HG02610 (cell line): ENCODE results near the gene EYS.

ENCODE experiments used
- ATAC-seq: cut with Tn5 transposase; IDR thresholded peaks from one replicate; pipeline ENCODE4 v1.9.1; 2021; ENCODE audit warnings: mild to moderate bottlenecking, moderate library complexity; ENCODE audit not compliant: unreplicated experiment

The EYS gene

DNA sequence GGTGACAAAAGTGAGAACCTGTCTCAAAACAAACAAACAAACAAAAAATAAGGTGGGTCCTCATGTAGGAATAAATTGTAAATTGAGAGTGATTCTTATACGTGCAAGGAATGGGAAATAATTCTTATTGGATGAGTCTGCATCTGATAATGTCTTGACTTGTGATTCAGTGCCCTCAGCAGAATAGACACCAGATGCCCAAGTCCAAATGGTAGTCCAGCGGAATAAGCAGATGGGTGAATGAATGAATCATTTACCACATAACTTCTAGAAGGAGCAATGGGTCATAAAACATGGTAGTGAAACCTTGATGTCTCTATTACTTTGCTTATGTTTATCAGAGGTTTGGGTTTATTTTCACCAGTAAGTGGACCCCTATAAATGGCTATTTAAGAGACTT lies 1323.7 kb downstream of the EYS start:
- ATAC-seq, result no peak

DNA sequence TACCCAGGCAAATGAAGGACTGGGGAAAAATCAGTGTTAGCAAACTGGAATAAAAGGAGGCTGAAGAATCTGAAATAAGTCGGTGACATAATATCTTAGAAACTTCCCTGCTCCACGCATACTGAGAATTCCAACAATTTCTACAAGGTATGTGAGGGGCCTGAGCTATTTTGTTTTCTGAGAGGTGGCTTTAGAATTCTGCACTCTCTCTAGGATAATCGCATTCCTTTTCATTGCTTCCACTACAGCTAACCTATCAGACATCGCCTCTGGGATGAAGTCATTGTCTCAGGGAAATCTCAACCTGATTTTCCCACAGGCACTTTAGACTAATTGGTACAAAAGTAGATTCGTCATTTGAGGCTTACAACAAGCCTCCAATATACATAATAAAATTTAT lies 1330.6 kb downstream of the EYS start:
- no peak for ATAC-seq

- no peak for ATAC-seq
Measured at GRCh38 chr6:64357430-64357829, 1349.6 kb downstream of the EYS start.

DNA sequence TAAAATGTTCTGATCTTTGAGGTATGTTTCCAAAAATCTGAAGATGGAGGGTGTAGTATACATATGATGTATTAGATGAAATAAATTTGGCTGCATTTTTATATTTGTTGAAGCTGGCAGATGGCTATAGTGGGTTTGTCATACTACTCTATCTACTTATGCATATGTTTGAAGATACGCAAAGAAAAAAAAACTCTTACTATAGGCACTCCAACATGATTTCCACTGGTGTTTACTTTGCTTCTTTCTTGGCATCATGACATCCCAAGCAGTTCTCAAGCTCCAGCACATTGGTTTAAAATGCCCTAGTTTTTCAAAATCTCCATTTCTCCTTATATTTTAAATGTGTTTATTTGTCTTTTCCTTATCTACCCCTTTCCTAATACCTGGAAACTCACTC lies 1359.6 kb downstream of the EYS start:
- no peak for ATAC-seq

- no peak for ATAC-seq
Measured at GRCh38 chr6:64335195-64335594, 1371.8 kb downstream of the EYS start.

GRCh38 chr6:64334636-64335035 lies 1372.4 kb downstream of the EYS start:
- ATAC-seq, result no peak

GRCh38 chr6:64330694-64331307 lies 1376.2 kb downstream of the EYS start:
- ATAC-seq, result peak; percentile 64

DNA sequence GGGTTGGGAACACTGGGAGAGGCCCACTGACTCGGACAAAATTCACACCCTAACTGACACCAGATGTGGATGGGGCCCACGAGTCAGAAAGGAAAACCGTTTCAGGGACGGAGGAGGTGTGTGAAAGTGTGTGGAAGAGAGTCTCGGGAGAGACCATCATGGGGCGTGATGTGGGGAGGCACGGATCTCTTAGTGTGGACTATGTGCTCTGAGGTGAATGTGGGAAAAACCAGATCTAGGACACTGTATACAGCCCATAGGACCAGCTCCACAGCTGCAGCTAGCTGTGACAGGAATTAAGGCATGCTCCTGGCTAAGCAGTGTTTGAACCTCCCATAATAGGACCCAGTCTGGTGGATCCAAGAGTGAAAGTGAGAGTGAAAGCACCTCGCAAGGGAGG lies 1380.1 kb downstream of the EYS start:
- no peak for ATAC-seq

- ATAC-seq, result no peak
Measured at GRCh38 chr6:64325093-64325492, 1381.9 kb downstream of the EYS start.

DNA sequence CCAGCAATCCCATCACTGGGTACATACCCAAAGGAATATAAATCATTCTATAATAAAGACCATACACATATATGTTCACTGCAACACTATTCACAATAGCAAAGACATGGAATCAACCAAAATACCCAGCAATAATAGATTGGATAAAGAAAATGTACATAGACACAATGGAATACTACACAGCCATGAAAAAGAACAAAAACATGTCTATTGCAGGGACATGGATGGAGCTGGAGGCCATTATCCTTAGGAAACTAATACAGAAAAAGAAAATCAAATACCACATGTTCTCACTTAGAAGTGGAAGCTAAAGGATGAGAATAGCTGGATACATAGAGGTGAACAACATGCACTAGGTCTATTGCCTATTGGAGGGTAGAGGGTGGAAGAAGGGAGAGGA lies 1396.8 kb downstream of the EYS start:
- ATAC-seq, result no peak

DNA sequence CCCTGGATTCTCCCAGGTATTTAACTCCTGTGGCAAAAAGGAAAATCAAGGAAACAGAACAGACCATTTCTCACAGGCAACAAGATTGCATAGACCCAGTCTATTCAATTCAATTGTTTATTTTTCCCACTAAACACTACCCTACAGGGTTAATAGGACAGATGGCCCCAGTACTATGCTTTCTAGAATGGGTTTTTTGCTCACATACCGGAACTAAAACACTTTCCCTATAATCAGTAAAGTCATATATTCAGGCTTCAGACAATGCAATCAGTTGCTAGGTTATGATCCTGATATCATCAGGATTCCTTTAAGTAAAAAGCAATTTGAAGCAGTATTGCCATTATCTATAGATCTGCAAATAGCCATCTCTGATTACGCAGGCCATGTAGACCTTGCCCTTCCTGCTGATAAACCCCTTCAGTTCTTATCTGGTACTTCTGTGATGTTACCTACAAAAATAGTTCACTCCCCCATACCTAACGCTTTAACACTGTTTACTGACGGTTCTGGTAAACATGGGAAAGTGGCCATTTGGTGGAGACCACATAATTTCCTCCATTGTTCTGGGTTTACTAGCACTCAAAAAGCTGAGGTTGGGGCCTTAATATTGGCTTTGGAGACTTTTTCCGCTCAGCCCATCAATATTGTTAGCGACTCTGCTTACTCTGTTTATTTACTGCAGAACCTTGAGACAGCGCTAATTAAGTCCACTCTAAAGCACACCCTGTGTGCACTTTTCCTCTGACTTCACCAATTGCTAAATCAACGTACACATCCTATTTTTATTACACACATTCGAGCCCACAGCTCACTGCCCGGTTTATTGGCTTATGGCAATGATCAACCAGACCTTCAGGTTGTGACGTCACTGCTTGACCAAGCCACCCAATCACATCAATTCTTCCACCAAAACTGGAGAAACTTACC lies 1405.5 kb downstream of the EYS start:
- no peak for ATAC-seq

DNA sequence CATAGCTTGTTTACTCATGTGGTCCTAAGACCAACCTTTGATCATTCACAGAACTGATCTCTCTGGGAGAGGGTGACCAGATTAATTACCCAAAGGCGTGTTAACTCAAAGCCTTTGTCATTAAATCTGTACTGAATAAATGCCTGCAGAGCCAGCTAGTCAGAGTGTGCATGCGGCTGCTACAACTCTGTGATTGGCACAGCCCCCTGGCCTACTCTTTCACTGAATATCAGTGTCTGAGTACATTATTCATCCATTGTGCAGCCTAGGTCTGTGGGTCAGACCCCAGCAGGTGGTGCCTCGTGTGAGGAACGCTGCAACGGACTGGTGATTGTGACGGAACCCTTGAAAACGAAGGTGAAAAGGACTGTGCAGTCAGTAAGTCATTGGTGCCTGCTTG lies 1407.8 kb downstream of the EYS start:
- no peak for ATAC-seq

GRCh38 chr6:64294034-64294433 lies 1413.0 kb downstream of the EYS start:
- no peak for ATAC-seq

- ATAC-seq, result no peak
Measured at GRCh38 chr6:64293298-64293697, 1413.7 kb downstream of the EYS start.

DNA sequence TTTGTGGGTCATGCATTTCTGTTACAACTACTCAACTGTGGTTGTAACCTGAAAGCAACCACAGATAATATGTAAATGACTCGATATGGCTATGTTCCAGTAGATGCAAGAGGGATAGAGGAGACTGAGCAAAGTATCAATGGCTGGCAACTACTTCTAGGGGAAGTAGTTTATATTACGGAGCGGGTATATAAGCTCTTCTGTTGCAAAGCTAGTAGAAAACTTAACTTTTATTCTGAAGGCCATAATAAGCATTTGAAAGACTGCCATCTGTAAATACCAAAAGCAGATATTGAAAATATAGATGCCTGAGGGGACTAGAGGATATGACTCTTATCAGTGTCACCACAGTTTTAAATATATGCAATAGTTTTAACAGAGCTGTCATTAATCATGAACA lies 1416.2 kb downstream of the EYS start:
- ATAC-seq, result no peak

- ATAC-seq, result no peak
Measured at GRCh38 chr6:64289931-64290330, 1417.1 kb downstream of the EYS start.

- no peak for ATAC-seq
Measured at GRCh38 chr6:64288351-64288750, 1418.7 kb downstream of the EYS start.

GRCh38 chr6:64281167-64281566 lies 1425.9 kb downstream of the EYS start:
- ATAC-seq, result peak; percentile 58

GRCh38 chr6:64280569-64280968 lies 1426.5 kb downstream of the EYS start:
- ATAC-seq, result no peak

DNA sequence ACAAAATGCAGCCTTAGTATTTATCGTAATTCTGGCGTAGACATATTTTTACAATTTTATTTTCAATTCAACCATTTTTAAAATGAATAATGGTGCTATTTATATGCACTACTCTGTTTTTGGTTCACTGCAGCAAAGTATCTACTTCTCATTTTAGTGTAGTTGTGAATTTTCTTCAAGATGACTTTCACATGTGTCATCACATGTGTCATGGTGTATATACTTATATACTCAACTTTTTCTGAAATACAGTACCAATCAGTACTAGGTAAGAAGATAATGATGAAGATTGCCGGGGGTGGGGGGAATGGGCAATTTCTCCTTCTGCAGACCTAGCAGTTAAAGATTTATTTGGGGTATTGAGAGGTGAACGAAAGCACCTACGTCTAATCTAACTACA lies 1436.9 kb downstream of the EYS start:
- ATAC-seq, result no peak

DNA sequence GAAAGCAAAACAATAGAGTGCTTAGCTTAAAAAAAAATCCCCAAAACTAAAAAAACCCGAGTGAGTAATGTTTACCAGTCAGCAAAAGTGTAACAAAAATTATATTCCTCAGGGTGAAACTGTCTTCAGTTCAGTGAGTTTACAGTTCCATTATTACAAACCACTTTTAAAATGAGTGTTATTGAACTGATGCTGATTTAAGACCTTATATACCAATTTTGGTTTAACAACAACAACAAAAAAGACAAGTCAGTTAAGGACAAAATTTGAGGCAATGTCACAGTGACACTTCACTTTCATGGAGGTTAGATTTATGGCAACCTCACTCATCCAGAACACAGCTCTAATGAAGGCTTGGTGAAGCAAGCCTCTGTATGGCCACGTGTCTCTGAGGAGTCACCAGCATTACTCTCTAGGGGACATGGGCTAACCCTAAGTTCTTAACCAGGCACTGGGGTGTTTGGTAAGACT lies 1440.6 kb downstream of the EYS start:
- ATAC-seq, result peak; percentile 93

- no peak for ATAC-seq
Measured at GRCh38 chr6:64263778-64264177, 1443.2 kb downstream of the EYS start.
